OCI-LY1 (cell line): ENCODE measurements around the gene HMCES.
"Not testable (repeated sequence)": the region's sequence is repeated elsewhere in the genome, so short reads cannot be mapped to it uniquely, and the experiment has no call there.

ENCODE experiments used
- H2AFZ ChIP-seq: fragments of 200-600 bp; sonication (generic), shearing (Covaris generic); 2 replicates; pipeline ENCODE4 v1.6.0; 2014; ENCODE audit warnings: antibody characterized with exemption, mild to moderate bottlenecking, low read length
- H3F3A ChIP-seq: fragments of 200-600 bp; sonication (generic), shearing (Covaris generic); 2 replicates; pipeline ENCODE4 v1.6.0; 2014; ENCODE audit warnings: mild to moderate bottlenecking, antibody characterized with exemption, low read length, moderate library complexity; ENCODE audit not compliant: insufficient read depth
- H3K27ac ChIP-seq: fragments of 200-600 bp; sonication (generic); 2 replicates; pipeline ENCODE4 v1.5.1; 2014; ENCODE audit warnings: low read length, mixed run types, mild to moderate bottlenecking, low read depth; ENCODE audit not compliant: poor library complexity, severe bottlenecking
- H3K27me3 ChIP-seq: fragments of 200-600 bp; sonication (generic); 2 replicates; pipeline ENCODE4 v1.6.0; 2014; ENCODE audit warnings: antibody characterized with exemption, mild to moderate bottlenecking, low read length, moderate library complexity; ENCODE audit not compliant: insufficient read depth
- H3K36me3 ChIP-seq: fragments of 200-600 bp; sonication (generic); 2 replicates; pipeline ENCODE4 v1.6.1; 2014; ENCODE audit warnings: mild to moderate bottlenecking, antibody characterized with exemption, low read length, moderate library complexity, mixed read lengths; ENCODE audit not compliant: insufficient read depth
- H3K4me1 ChIP-seq: fragments of 200-600 bp; sonication (generic); 2 replicates; pipeline ENCODE4 v1.5.1; 2014; ENCODE audit warnings: mild to moderate bottlenecking, low read length, moderate library complexity; ENCODE audit not compliant: insufficient read depth, severe bottlenecking
- H3K4me2 ChIP-seq: fragments of 200-600 bp; sonication (generic), shearing (Covaris generic); 2 replicates; pipeline ENCODE4 v1.6.1; 2014; ENCODE audit warnings: low read length
- H3K4me3 ChIP-seq: fragments of 200-600 bp; sonication (generic); 2 replicates; pipeline ENCODE4 v1.5.1; 2014; ENCODE audit warnings: low read length, low read depth, mild to moderate bottlenecking, mixed read lengths; ENCODE audit not compliant: poor library complexity, severe bottlenecking
- H3K79me2 ChIP-seq: fragments of 200-600 bp; shearing (Covaris generic); 2 replicates; pipeline ENCODE4 v1.6.1; 2016; ENCODE audit warnings: mixed run types, low read length, mixed read lengths; ENCODE audit not compliant: insufficient read depth
- H3K9ac ChIP-seq: fragments of 200-600 bp; sonication (generic), shearing (Covaris generic); 2 replicates; pipeline ENCODE4 v1.6.1; 2014; ENCODE audit warnings: mild to moderate bottlenecking, low read length, mixed read lengths
- H3K9me2 ChIP-seq: fragments of 200-600 bp; sonication (generic), shearing (Covaris generic); 2 replicates; pipeline ENCODE4 v1.6.1; 2014; ENCODE audit warnings: low read depth, mild to moderate bottlenecking, low read length, mixed read lengths
- H3K9me3 ChIP-seq: fragments of 200-600 bp; shearing (Covaris generic); 2 replicates; pipeline ENCODE4 v1.6.1; 2014; ENCODE audit warnings: low read length, mixed read lengths
- H4K20me1 ChIP-seq: fragments of 200-600 bp; sonication (generic), shearing (Covaris generic); 2 replicates; pipeline ENCODE4 v1.6.0; 2016; ENCODE audit warnings: mild to moderate bottlenecking, low read length; ENCODE audit not compliant: insufficient read depth
- EZH2 ChIP-seq: fragments of 200-600 bp; sonication (generic), shearing (Covaris generic); IDR thresholded peaks from 2 replicates; pipeline ENCODE4 v1.8.0; 2017; ENCODE audit warnings: borderline replicate concordance, mixed run types, mild to moderate bottlenecking, antibody characterized with exemption, low read length, moderate library complexity, mixed read lengths
- TF ChIP-seq, protein P1 (sequence below): fragments of 200-600 bp; sonication (generic), shearing (Covaris generic); IDR thresholded peaks from 2 replicates; pipeline ENCODE4 v1.5.1; 2017; ENCODE audit warnings: mild to moderate bottlenecking, antibody characterized with exemption, low read length, moderate library complexity, mixed read lengths

HMCES gene

DNA sequence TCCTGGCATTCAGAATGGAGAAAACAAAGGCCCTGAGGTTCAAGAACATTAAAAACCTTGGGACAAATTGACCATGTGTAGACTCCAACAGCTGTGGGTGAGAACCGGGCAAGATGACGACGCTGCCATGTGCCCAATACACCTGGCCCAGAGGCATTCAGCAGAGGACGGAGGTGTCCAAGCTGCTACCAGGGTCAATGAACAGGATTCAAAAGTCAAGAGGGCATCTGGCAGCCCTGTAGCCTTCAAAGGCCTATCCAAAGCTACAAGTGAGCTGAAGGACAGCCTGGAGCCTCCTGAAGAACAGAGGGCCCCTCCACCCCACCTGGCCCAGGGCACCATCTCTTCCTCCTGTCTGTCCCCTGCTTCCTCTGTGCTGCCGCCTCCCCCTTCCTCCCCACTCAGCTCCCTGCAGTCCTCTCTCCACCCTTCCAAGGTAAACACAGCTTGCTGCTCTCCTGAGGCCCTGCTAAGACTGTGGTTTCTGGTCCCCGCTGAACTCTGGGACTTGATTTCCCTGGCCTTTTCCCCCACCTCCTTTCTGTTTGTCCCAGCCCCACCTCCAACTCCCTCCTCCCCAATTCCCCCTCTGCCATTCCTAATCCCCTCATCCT lies 57.5 kb downstream of the HMCES start:
- no peaks in the 10 kb centered on the region for H3K79me2 ChIP-seq
- no peak overlapping the region for H3K4me2 ChIP-seq
- H3F3A ChIP-seq: no peaks in the 10 kb centered on the region
- H3K9me2 ChIP-seq: no peaks in the 10 kb centered on the region
- no peaks in the 10 kb centered on the region for H3K9me3 ChIP-seq
- TF ChIP-seq EZH2: no peak
- TF ChIP-seq, protein P1, sequence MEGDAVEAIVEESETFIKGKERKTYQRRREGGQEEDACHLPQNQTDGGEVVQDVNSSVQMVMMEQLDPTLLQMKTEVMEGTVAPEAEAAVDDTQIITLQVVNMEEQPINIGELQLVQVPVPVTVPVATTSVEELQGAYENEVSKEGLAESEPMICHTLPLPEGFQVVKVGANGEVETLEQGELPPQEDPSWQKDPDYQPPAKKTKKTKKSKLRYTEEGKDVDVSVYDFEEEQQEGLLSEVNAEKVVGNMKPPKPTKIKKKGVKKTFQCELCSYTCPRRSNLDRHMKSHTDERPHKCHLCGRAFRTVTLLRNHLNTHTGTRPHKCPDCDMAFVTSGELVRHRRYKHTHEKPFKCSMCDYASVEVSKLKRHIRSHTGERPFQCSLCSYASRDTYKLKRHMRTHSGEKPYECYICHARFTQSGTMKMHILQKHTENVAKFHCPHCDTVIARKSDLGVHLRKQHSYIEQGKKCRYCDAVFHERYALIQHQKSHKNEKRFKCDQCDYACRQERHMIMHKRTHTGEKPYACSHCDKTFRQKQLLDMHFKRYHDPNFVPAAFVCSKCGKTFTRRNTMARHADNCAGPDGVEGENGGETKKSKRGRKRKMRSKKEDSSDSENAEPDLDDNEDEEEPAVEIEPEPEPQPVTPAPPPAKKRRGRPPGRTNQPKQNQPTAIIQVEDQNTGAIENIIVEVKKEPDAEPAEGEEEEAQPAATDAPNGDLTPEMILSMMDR: no peak
- H3K36me3 ChIP-seq: no peaks in the 10 kb centered on the region
- no peak overlapping the region for H2AFZ ChIP-seq
- H3K4me3 ChIP-seq: no peak overlapping the region
- H4K20me1 ChIP-seq: no peaks in the 10 kb centered on the region
- H3K27me3 ChIP-seq: peaks cover 8% of the 10 kb centered on the region; the same call in 1 of the 2 replicates
- H3K9ac ChIP-seq: no peak overlapping the region
- H3K4me1 ChIP-seq: no peaks in the 10 kb centered on the region
- H3K27ac ChIP-seq: no peak overlapping the region

DNA sequence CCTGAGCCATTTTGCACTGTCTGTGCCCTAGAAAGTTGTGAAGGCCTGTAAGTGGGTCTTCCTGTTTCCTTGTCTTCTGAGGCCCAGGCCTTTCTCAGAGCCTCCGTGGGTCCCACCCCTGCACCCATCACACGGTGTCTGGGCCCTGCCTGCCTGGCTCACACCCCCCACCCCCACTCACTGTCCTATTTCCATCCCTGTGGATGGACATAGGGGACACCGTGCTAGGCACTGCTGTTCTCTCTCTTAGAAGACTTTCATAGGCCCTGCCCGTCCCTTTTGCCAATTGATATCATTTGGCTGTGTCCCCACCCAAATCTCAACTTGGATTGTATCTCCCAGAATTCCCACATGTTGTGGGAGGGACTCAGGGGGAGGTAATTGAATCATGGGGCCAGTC lies 59.0 kb downstream of the HMCES start:
- not testable (repeated sequence) for H3K9me2 ChIP-seq, H4K20me1 ChIP-seq, H3K27ac ChIP-seq, H3K4me3 ChIP-seq, H3K9me3 ChIP-seq, H3F3A ChIP-seq, H3K79me2 ChIP-seq, H3K9ac ChIP-seq, H3K4me2 ChIP-seq, H3K27me3 ChIP-seq, H3K36me3 ChIP-seq, H2AFZ ChIP-seq, H3K4me1 ChIP-seq

DNA sequence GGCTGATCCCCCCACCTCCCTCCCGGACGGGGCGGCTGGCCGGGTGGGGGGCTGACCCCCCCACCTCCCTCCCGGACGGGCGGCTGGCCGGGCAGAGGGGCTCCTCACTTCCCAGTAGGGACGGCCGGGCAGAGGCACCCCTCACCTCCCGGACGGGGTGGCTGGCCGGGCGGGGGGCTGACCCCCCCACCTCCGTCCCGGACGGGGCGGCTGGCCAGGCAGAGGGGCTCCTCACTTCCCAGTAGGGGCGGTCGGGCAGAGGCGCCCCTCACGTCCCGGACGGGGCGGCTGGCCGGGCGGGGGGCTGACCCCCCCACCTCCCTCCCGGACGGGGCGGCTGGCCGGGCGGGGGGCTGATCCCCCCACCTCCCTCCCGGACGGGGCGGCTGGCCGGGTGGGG lies 60.5 kb downstream of the HMCES start:
- not testable (repeated sequence) for H3F3A ChIP-seq

DNA sequence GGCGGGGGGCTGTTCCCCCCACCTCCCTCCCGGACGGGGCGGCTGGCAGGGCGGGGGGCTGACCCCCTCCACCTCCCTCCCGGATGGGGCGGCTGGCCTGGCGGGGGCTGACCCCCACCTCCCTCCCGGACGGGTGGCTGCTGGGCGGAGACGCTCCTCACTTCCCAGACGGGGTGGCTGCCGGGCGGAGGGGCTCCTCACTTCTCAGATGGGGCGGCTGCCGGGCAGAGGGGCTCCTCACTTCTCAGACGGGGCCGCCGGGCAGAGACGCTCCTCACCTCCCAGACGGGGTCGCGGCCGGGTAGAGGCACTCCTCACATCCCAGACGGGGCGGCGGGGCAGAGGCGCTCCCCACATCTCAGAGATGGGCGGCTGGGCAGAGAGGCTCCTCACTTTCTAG lies 61.2 kb downstream of the HMCES start:
- H3K36me3 ChIP-seq, H3K27me3 ChIP-seq, H3K4me2 ChIP-seq, H3K9ac ChIP-seq, H3K4me1 ChIP-seq, H3K4me3 ChIP-seq, H3K9me2 ChIP-seq, H4K20me1 ChIP-seq, H3K9me3 ChIP-seq, H3K27ac ChIP-seq, H3F3A ChIP-seq, H2AFZ ChIP-seq, H3K79me2 ChIP-seq: not testable (repeated sequence)

More for the DNA sequence above, 60.5 kb downstream of the HMCES start:
- H4K20me1 ChIP-seq, H3K9me2 ChIP-seq, H3K79me2 ChIP-seq, H2AFZ ChIP-seq, H3K27ac ChIP-seq, H3K9ac ChIP-seq, H3K4me3 ChIP-seq, H3K9me3 ChIP-seq, H3K27me3 ChIP-seq, H3K4me1 ChIP-seq, H3K36me3 ChIP-seq, H3K4me2 ChIP-seq: not testable (repeated sequence)
